Caco-2 (cell line): ENCODE measurements around the gene CCDC85C. TPM values are rescaled to one million over a fixed set of nuclear protein-coding genes. Genes with fewer than 3 reads are reported as not detected.

Experiments
- BruUV-seq: library from RNA; stranded (reverse); fragments of 400-500 nt; replicated peaks from 2 replicates; lab custom pipeline; 2021; lab: Mats Ljungman, UMichigan
- CTCF ChIA-PET: fragments of 300-600 bp; sonication (Branson Sonifier 250); formaldehyde crosslinking; loops from one replicate; lab custom pipeline; 2022; ENCODE audit warnings: antibody characterized with exemption; lab: Charles Lee
- POLR2A ChIA-PET: fragments of 300-600 bp; sonication (Branson Sonifier 250); formaldehyde crosslinking; loops from one replicate; lab custom pipeline; 2022; ENCODE audit warnings: antibody characterized with exemption; lab: Charles Lee
- DNase-seq, 2 experiments: peaks; one replicate each; pipeline versions ENCODE4 v3.0.0 to v3.0.0-alpha.2; 2020 to 2022
- H3K27me3 ChIP-seq: replicated peaks from 2 replicates; pipeline ENCODE4 v1.6.0; 2011; ENCODE audit warnings: low read length; ENCODE audit not compliant: control insufficient read depth, insufficient read depth
- H3K36me3 ChIP-seq: 2 replicates; pipeline ENCODE4 v1.5.1; 2011; ENCODE audit warnings: low read length; ENCODE audit not compliant: control insufficient read depth, insufficient read depth
- H3K4me1 ChIP-seq: fragments of 250-450 bp; sonication (Bioruptor Pico); 2 replicates; pipeline ENCODE4 v1.5.1; 2020; ENCODE audit warnings: mild to moderate bottlenecking
- H3K4me3 ChIP-seq: 2 replicates; pipeline ENCODE4 v1.5.1; 2011; ENCODE audit warnings: low read depth, mild to moderate bottlenecking, control low read depth, low read length
- H3K9me3 ChIP-seq: fragments of 250-450 bp; sonication (Bioruptor Pico); 2 replicates; pipeline ENCODE4 v1.5.1; 2020; ENCODE audit warnings: mild to moderate bottlenecking, moderate library complexity
- H3K27ac Mint-ChIP-seq: one replicate; pipeline ENCODE4 v1.8.0; 2022; ENCODE audit warnings: mixed read lengths; ENCODE audit not compliant: unreplicated experiment
- H3K27me3 Mint-ChIP-seq: one replicate; pipeline ENCODE4 v1.8.0; 2022; ENCODE audit warnings: mixed read lengths; ENCODE audit not compliant: insufficient read depth, unreplicated experiment
- H3K36me3 Mint-ChIP-seq: one replicate; pipeline ENCODE4 v1.8.0; 2022; ENCODE audit warnings: mild to moderate bottlenecking, mixed read lengths; ENCODE audit not compliant: insufficient read depth, unreplicated experiment
- H3K4me1 Mint-ChIP-seq: one replicate; pipeline ENCODE4 v1.8.0; 2022; ENCODE audit warnings: low read depth, mixed read lengths; ENCODE audit not compliant: unreplicated experiment
- H3K4me3 Mint-ChIP-seq: one replicate; pipeline ENCODE4 v1.8.0; 2022; ENCODE audit warnings: mild to moderate bottlenecking, moderate library complexity, mixed read lengths; ENCODE audit not compliant: unreplicated experiment
- H3K9me3 Mint-ChIP-seq: one replicate; pipeline ENCODE4 v1.8.0; 2022; ENCODE audit warnings: mixed read lengths; ENCODE audit not compliant: unreplicated experiment
- CTCF ChIP-seq, 2 experiments: fragments of 200-600 bp in 1 of 2; IDR thresholded peaks; 1 replicate in 1 of 2; 2 replicates in 1 of 2; pipeline versions ENCODE4 v1.5.1 to v1.8.0; 2011 to 2022; ENCODE audit warnings: antibody characterized with exemption in 1 of 2, control low read depth in 1 of 2, inconsistent platforms in 1 of 2, low read depth in 1 of 2, low read length in 1 of 2, mild to moderate bottlenecking in 1 of 2, moderate library complexity in 1 of 2; ENCODE audit not compliant: insufficient read depth in 1 of 2, severe bottlenecking in 1 of 2, unreplicated experiment in 1 of 2
- intact Hi-C: fragments of 100-400 bp; cut with micrococcal nuclease; formaldehyde crosslinking; loops from one replicate; pipeline ENCODE4 v1.10.0; 2022; ENCODE audit not compliant: unreplicated experiment
- total RNA-seq: library from RNA; stranded (reverse); gene quantifications from 2 replicates; pipeline ENCODE4 v1.2.3, GENCODE V29; 2022

The CCDC85C gene
- total RNA-seq, 1 experiment from 2014 or later = 76.2 TPM

- ChIA-PET POLR2A (no interaction called here), CTCF (no interaction called here)
- peak in 1 of 2 experiments; percentile 30 for DNase-seq
- H3K9me3 ChIP-seq = no peaks in the 10 kb centered on the region
- Mint-ChIP-seq H3K4me3 (no peak overlapping the region), H3K27ac (no peak overlapping the region), H3K27me3 (no peaks in the 10 kb centered on the region), H3K9me3 (no peaks in the 10 kb centered on the region), H3K36me3 (peaks cover 68% of the 10 kb centered on the region), H3K4me1 (no peaks in the 10 kb centered on the region)
- intact Hi-C loops = loop anchor here (1.0 kb wide), 1 partner anchor 111 kb away; no protein-coding TSS in a partner anchor
- no peak overlapping the region for H3K4me3 ChIP-seq
- BruUV-seq = no TSS peak
- peaks cover 29% of the 10 kb centered on the region for H3K4me1 ChIP-seq
- no peak for TF ChIP-seq CTCF (IDR thresholded peaks at IDR 0.05; ENCODE audit: insufficient read depth in 1 of 2, low read depth in 1 of 2, low read length in 1 of 2, severe bottlenecking in 1 of 2, unreplicated experiment in 1 of 2)
- no peaks in the 10 kb centered on the region for H3K27me3 ChIP-seq
- H3K36me3 ChIP-seq = no peaks in the 10 kb centered on the region; the same call in none of the 2 replicates
Measured at GRCh38 chr14:99517643-99518381, 86.2 kb downstream of the CCDC85C start.

GRCh38 chr14:99516871-99517642 lies 87.0 kb downstream of the CCDC85C start:
- Histone ChIP-seq H3K4me1 (peaks cover 21% of the 10 kb centered on the region), H3K27me3 (no peaks in the 10 kb centered on the region), H3K9me3 (no peaks in the 10 kb centered on the region), H3K36me3 (no peaks in the 10 kb centered on the region; the same call in none of the 2 replicates), H3K4me3 (no peak overlapping the region)
- no peaks in the 10 kb centered on the region for H3K9me3 Mint-ChIP-seq
- intact Hi-C loops = no loop called here
- H3K27ac Mint-ChIP-seq = peak overlapping the region; percentile 42
- CTCF ChIA-PET = no interaction called here
- peaks cover 68% of the 10 kb centered on the region for H3K36me3 Mint-ChIP-seq
- BruUV-seq = no TSS peak
- H3K4me1 Mint-ChIP-seq = no peaks in the 10 kb centered on the region
- POLR2A ChIA-PET = no interaction called here
- TF ChIP-seq CTCF (IDR thresholded peaks at IDR 0.05; ENCODE audit: insufficient read depth in 1 of 2, low read depth in 1 of 2, low read length in 1 of 2, severe bottlenecking in 1 of 2, unreplicated experiment in 1 of 2) = no peak
- no peaks in the 10 kb centered on the region for H3K27me3 Mint-ChIP-seq
- H3K4me3 Mint-ChIP-seq = no peak overlapping the region
- DNase-seq = peak in 1 of 2 experiments; percentile 37

- BruUV-seq = no TSS peak
- Mint-ChIP-seq H3K27ac (peak overlapping the region; percentile 42), H3K9me3 (no peaks in the 10 kb centered on the region), H3K36me3 (peaks cover 71% of the 10 kb centered on the region), H3K4me3 (no peak overlapping the region), H3K27me3 (no peaks in the 10 kb centered on the region), H3K4me1 (no peaks in the 10 kb centered on the region)
- Histone ChIP-seq H3K36me3 (no peaks in the 10 kb centered on the region; the same call in none of the 2 replicates), H3K4me1 (peaks cover 14% of the 10 kb centered on the region), H3K4me3 (no peak overlapping the region), H3K9me3 (no peaks in the 10 kb centered on the region), H3K27me3 (no peaks in the 10 kb centered on the region)
- ChIA-PET CTCF (no interaction called here), POLR2A (no interaction called here)
- intact Hi-C loops = no loop called here
- DNase-seq = peak in 1 of 2 experiments; percentile 36
- no peak for TF ChIP-seq CTCF (IDR thresholded peaks at IDR 0.05; ENCODE audit: insufficient read depth in 1 of 2, low read depth in 1 of 2, low read length in 1 of 2, severe bottlenecking in 1 of 2, unreplicated experiment in 1 of 2)
Measured at GRCh38 chr14:99516156-99516870, 87.7 kb downstream of the CCDC85C start.
